Fibroblast of skin of right biceps (primary cell): ENCODE data around the gene CNFN.

Source experiments
- DNase-seq: peaks from one replicate; pipeline ENCODE4 v3.0.0-alpha.2; 2013

Gene CNFN

GRCh38 chr19:42407816-42408175, 17.7 kb upstream of the CNFN start:
- DNase-seq = no peak

GRCh38 chr19:42407085-42407815, 17.2 kb upstream of the CNFN start:
- no peak for DNase-seq

- DNase-seq = no peak
Measured at GRCh38 chr19:42406111-42406510, 16.0 kb upstream of the CNFN start.

- DNase-seq = no peak
Measured at GRCh38 chr19:42403586-42403985, 13.5 kb upstream of the CNFN start.

- DNase-seq = no peak
Measured at GRCh38 chr19:42402376-42403116, 12.4 kb upstream of the CNFN start.

- DNase-seq = peak; percentile 68
Measured at GRCh38 chr19:42401365-42402303, 11.5 kb upstream of the CNFN start.

- no peak for DNase-seq
Measured at GRCh38 chr19:42400404-42400803, 10.3 kb upstream of the CNFN start.

- no peak for DNase-seq
Measured at GRCh38 chr19:42397263-42398166, 7.4 kb upstream of the CNFN start.

- peak; percentile 99 for DNase-seq
Measured at GRCh38 chr19:42396381-42397262, 6.5 kb upstream of the CNFN start.

- no peak for DNase-seq
Measured at GRCh38 chr19:42394751-42395150, 4.7 kb upstream of the CNFN start.

- no peak for DNase-seq
Measured at GRCh38 chr19:42392165-42392564, 2.1 kb upstream of the CNFN start.

- no peak for DNase-seq
Measured at GRCh38 chr19:42388851-42389489, 1.1 kb downstream of the CNFN start.

- DNase-seq = peak; percentile 51
Measured at GRCh38 chr19:42386974-42387707, 3.0 kb downstream of the CNFN start.

- no peak for DNase-seq
Measured at GRCh38 chr19:42380155-42380554, 9.9 kb downstream of the CNFN start.

GRCh38 chr19:42378225-42379215, 11.6 kb downstream of the CNFN start:
- no peak for DNase-seq

- no peak for DNase-seq
Measured at GRCh38 chr19:42376177-42376555, 13.9 kb downstream of the CNFN start.

- no peak for DNase-seq
Measured at GRCh38 chr19:42375415-42376176, 14.5 kb downstream of the CNFN start.

GRCh38 chr19:42374826-42375376, 15.2 kb downstream of the CNFN start:
- no peak for DNase-seq
